A673 (cell line): ENCODE measurements around the gene SPACA7.

Experiments
- CTCF ChIP-seq: fragments of 300-800, 200-600 bp; sonication (generic); conservative IDR thresholded peaks from 2 replicates; pipeline ENCODE4 v1.5.1; 2017; ENCODE audit warnings: low read depth, mild to moderate bottlenecking, antibody characterized with exemption, low read length, moderate library complexity, mixed read lengths
- EZH2 ChIP-seq: fragments of 200-600 bp; sonication (generic); IDR thresholded peaks from 2 replicates; pipeline ENCODE4 v1.6.1; 2017; ENCODE audit warnings: borderline replicate concordance, low read depth, mild to moderate bottlenecking, mixed read lengths, antibody characterized with exemption, low read length; ENCODE audit not compliant: poor library complexity, severe bottlenecking

GRCh38 chr13:112457485-112457884 lies 81.3 kb downstream of the SPACA7 start:
- no peak for TF ChIP-seq CTCF
- TF ChIP-seq EZH2 = no peak
